GM23338 (cell line): ENCODE data around the gene TTLL5. TPM values are rescaled to one million over a fixed set of nuclear protein-coding genes. Genes with fewer than 3 reads are reported as not detected.
A peak's percentile ranks its signal among the peaks of the same experiment; 100 is the strongest.

Experiments used
- ATAC-seq: fragments of 200-7000 bp; cut with Tn5 transposase; 3 replicates; pipeline ENCODE4 v1.9.1; 2020
- DNase-seq: peaks from one replicate; pipeline ENCODE4 v3.0.0-alpha.2; 2015; ENCODE audit warnings: low spot score
- H2AFZ ChIP-seq: fragments of 200-600 bp; sonication (generic); 2 replicates; pipeline ENCODE4 v1.8.0; 2016; ENCODE audit warnings: antibody characterized with exemption, mild to moderate bottlenecking, moderate library complexity
- H3F3A ChIP-seq: fragments of 200-600 bp; sonication (generic); replicated peaks from 2 replicates; pipeline ENCODE4 v1.8.0; 2017; ENCODE audit warnings: antibody characterized with exemption, mixed run types, low read depth
- H3K27ac ChIP-seq: fragments of 200-600 bp; sonication (generic); 2 replicates; pipeline ENCODE4 v1.6.1; 2016; ENCODE audit warnings: low read depth
- H3K27me3 ChIP-seq: fragments of 200-600 bp; sonication (generic); 2 replicates; pipeline ENCODE4 v1.8.0; 2016; ENCODE audit warnings: mild to moderate bottlenecking, mixed run types, moderate library complexity; ENCODE audit not compliant: insufficient read depth
- H3K36me3 ChIP-seq: fragments of 200-600 bp; sonication (generic); 2 replicates; pipeline ENCODE4 v1.8.0; 2016; ENCODE audit warnings: mild to moderate bottlenecking; ENCODE audit not compliant: insufficient read depth
- H3K4me1 ChIP-seq: fragments of 200-600 bp; sonication (generic); 2 replicates; pipeline ENCODE4 v1.8.0; 2016; ENCODE audit warnings: mild to moderate bottlenecking, moderate library complexity; ENCODE audit not compliant: insufficient read depth
- H3K4me2 ChIP-seq: fragments of 200-600 bp; sonication (generic); 2 replicates; pipeline ENCODE4 v1.7.1; 2017; ENCODE audit warnings: mixed run types
- H3K4me3 ChIP-seq: fragments of 200-600 bp; sonication (generic); 2 replicates; pipeline ENCODE4 v1.6.1; 2016; ENCODE audit warnings: mixed run types
- H3K79me2 ChIP-seq: fragments of 200-600 bp; sonication (generic); replicated peaks from 2 replicates; pipeline ENCODE4 v1.8.0; 2017; ENCODE audit warnings: mild to moderate bottlenecking; ENCODE audit not compliant: insufficient read depth
- H3K9me2 ChIP-seq: fragments of 200-600 bp; sonication (generic); 2 replicates; pipeline ENCODE4 v1.8.0; 2017; ENCODE audit not compliant: insufficient read depth
- H4K20me1 ChIP-seq: fragments of 200-600 bp; sonication (generic); replicated peaks from 2 replicates; pipeline ENCODE4 v1.8.0; 2017; ENCODE audit warnings: mild to moderate bottlenecking; ENCODE audit not compliant: insufficient read depth
- H3K27ac Mint-ChIP-seq: 2 replicates; pipeline ENCODE4 v1.8.0; 2020; ENCODE audit warnings: inconsistent platforms, mild to moderate bottlenecking, moderate library complexity, mixed read lengths
- H3K27me3 Mint-ChIP-seq: 3 replicates; pipeline ENCODE4 v1.8.0; 2022; ENCODE audit warnings: low read depth, mild to moderate bottlenecking, moderate library complexity, mixed read lengths, inconsistent platforms; ENCODE audit not compliant: insufficient read depth, poor library complexity
- H3K36me3 Mint-ChIP-seq: 3 replicates; pipeline ENCODE4 v1.8.0; 2021; ENCODE audit warnings: low read depth, mild to moderate bottlenecking, inconsistent platforms, moderate library complexity, mixed read lengths
- H3K4me1 Mint-ChIP-seq: 3 replicates; pipeline ENCODE4 v1.8.0; 2020; ENCODE audit warnings: mild to moderate bottlenecking, inconsistent platforms, mixed read lengths
- H3K4me3 Mint-ChIP-seq: 3 replicates; pipeline ENCODE4 v1.8.0; 2021; ENCODE audit warnings: moderate library complexity, mild to moderate bottlenecking, inconsistent platforms, mixed read lengths
- H3K9me3 Mint-ChIP-seq: 3 replicates; pipeline ENCODE4 v1.8.0; 2020; ENCODE audit warnings: moderate library complexity, mild to moderate bottlenecking, inconsistent platforms, mixed read lengths
- CREB1 ChIP-seq: fragments of 250-450 bp; sonication (Bioruptor Pico); IDR thresholded peaks from 2 replicates; pipeline ENCODE4 v1.5.0; 2020; ENCODE audit warnings: low read depth, mild to moderate bottlenecking, moderate library complexity
- CTCF ChIP-seq, 2 experiments: fragments of 200-600 bp in 1 of 2; sonication (generic) in 1 of 2; conservative IDR thresholded peaks; 2 replicates each; pipeline versions ENCODE4 v1.5.1 to v1.6.1; 2016 to 2017; ENCODE audit warnings: antibody characterized with exemption in 2 of 2, low read depth in 2 of 2, mild to moderate bottlenecking in 2 of 2, moderate library complexity in 1 of 2
- ETS1 ChIP-seq: IDR thresholded peaks from 2 replicates; pipeline ENCODE4 v1.6.1; 2016; ENCODE audit warnings: antibody characterized with exemption
- EZH2 ChIP-seq: fragments of 200-600 bp; sonication (generic); IDR thresholded peaks from one replicate; pipeline ENCODE4 v1.8.0; 2017; ENCODE audit warnings: antibody characterized with exemption, mild to moderate bottlenecking, low read depth; ENCODE audit not compliant: unreplicated experiment
- NANOG ChIP-seq: IDR thresholded peaks from 2 replicates; pipeline ENCODE4 v1.6.1; 2016; ENCODE audit warnings: antibody characterized with exemption, borderline replicate concordance
- POLR2AphosphoS5 ChIP-seq: IDR thresholded peaks from 2 replicates; pipeline ENCODE4 v1.6.1; 2016; ENCODE audit warnings: antibody characterized with exemption, low read depth
- REST ChIP-seq: IDR thresholded peaks from one replicate; pipeline ENCODE4 v1.6.1; 2018; ENCODE audit warnings: antibody characterized with exemption; ENCODE audit not compliant: unreplicated experiment
- STAT1 ChIP-seq: IDR thresholded peaks from one replicate; pipeline ENCODE4 v1.6.1; 2016; ENCODE audit warnings: antibody characterized with exemption; ENCODE audit not compliant: unreplicated experiment
- ZNF114 ChIP-seq: fragments of 250-450 bp; sonication (Bioruptor Pico); IDR thresholded peaks from 2 replicates; pipeline ENCODE4 v1.5.0; 2020; ENCODE audit warnings: mild to moderate bottlenecking, moderate library complexity
- polyA plus RNA-seq: library from polyadenylated mRNA; unstranded; fragments of >200 nt; fragmentation: Nextera tagmentation; extraction: Ambion mirVana; gene quantifications from 2 replicates; pipeline ENCODE4 v1.2.1, GENCODE V29; 2016
- total RNA-seq: library from RNA; depleted of rRNA; stranded (reverse); fragments of >200 nt; shearing (Covaris generic); gene quantifications from 2 replicates; pipeline ENCODE4 v1.2.3, GENCODE V29; 2014

TTLL5 gene
- total and polyA plus RNA-seq, 2 experiments from 2014 or later = 33.5 to 35.4 TPM

GRCh38 chr14:75981426-75982265 is 320.6 kb downstream of the TTLL5 start, which contains the start of gene TGFB3:
Gene TGFB3, minus strand, starts transcription at chr14:75981995. Its CDS starts 1,102 bp downstream, at chr14:75980893.
- Mint-ChIP-seq H3K36me3 (no peaks in the 10 kb centered on the region), H3K4me1 (peaks cover 40% of the 10 kb centered on the region), H3K27me3 (peaks cover 26% of the 10 kb centered on the region), H3K9me3 (no peaks in the 10 kb centered on the region; the same call in 2 of the 3 replicates), H3K27ac (no peak within 1 kb of the TSS), H3K4me3 (peak within 1 kb of the TSS; percentile 84)
- peaks cover 4% of the 10 kb centered on the region; the same call in 1 of the 2 replicates for H3K79me2 ChIP-seq
- peak within 1 kb of the TSS; percentile 96 for H3K4me2 ChIP-seq
- H3K4me1 ChIP-seq = peaks cover 28% of the 10 kb centered on the region
- TF ChIP-seq EZH2 (no peak), NANOG (no peak), REST (no peak), CTCF (conservative IDR thresholded peaks at IDR 0.05; ENCODE audit: low read depth in 2 of 2) (no peak), STAT1 (no peak), ZNF114 (no peak), ETS1 (no peak), POLR2AphosphoS5 (peak; percentile 32; the same call in 1 of the 2 replicates), CREB1 (CRISPR knock-in tag) (peak; percentile 15; the same call in 1 of the 2 replicates)
- H3K36me3 ChIP-seq = no peaks in the 10 kb centered on the region
- DNase-seq = peak; percentile 61
- H3K27ac ChIP-seq = no peak within 1 kb of the TSS
- peak; percentile 17 for ATAC-seq
- H4K20me1 ChIP-seq = no peaks in the 10 kb centered on the region; the same call in 1 of the 2 replicates
- peak within 1 kb of the TSS; percentile 97 for H2AFZ ChIP-seq
- peaks cover 38% of the 10 kb centered on the region for H3K27me3 ChIP-seq
- H3K4me3 ChIP-seq = peak within 1 kb of the TSS; percentile 97
- no peaks in the 10 kb centered on the region for H3K9me2 ChIP-seq
- H3F3A ChIP-seq = 0 out of 2 replicates have a peak, but pooled peaks cover 2% of the 10 kb centered on the region
